ENCODE results near the gene NPR1.

NPR1 gene

DNA sequence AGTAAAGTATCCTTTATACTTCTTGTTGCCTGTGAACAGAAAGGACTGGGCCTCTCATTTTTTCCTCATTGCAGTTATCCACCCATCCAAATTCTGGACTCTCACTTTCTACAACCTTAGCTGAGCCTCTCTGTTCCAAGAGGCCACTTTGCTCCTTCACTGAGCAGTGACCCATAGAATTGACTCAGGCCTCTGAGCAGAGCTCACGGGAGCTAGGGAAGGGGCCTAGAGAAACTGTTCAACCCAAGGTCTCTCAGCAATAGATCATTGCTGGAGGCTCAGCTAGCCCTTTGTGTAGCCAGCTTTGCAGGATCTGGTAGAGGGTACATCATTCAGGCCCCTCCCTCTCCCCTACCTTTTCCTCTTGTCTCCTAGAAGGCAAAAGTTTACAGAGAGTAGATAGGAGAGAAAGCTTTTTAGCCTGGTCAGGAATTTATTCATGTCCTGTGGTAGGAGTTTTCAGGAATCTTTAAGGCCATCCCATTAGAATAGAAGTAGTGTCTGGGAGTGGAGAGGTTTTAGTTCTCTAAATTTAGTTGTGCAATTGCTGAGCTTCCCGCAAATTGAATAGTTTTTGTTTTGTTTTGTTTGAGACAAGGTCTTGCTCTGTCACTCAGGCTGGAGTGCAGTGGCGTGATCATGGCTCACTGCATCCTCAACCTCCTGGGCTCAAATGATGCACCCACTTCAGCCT, 56.1 kb downstream of the NPR1 start:
- Histone ChIP-seq H3K4me1 (ENCODE audit: insufficient read depth, low read length) (peaks cover 15% of the 10 kb centered on the region), H3K9ac (ENCODE audit: low read length) (no peak overlapping the region), H3K27ac (ENCODE audit: low read depth, low read length) (peak overlapping the region; percentile 78), H3K36me3 (ENCODE audit: insufficient read depth, low read length) (peaks cover 10% of the 10 kb centered on the region), H3K4me3 (ENCODE audit: low read depth in 1 of 2, low read length in 2 of 2) (no peak overlapping the region), H3K27me3 (ENCODE audit: control insufficient read depth in 1 of 2, insufficient read depth in 2 of 2, low read length in 2 of 2) (no peaks in the 10 kb centered on the region), H3K9me3 (ENCODE audit: low read length) (no peaks in the 10 kb centered on the region)

DNA sequence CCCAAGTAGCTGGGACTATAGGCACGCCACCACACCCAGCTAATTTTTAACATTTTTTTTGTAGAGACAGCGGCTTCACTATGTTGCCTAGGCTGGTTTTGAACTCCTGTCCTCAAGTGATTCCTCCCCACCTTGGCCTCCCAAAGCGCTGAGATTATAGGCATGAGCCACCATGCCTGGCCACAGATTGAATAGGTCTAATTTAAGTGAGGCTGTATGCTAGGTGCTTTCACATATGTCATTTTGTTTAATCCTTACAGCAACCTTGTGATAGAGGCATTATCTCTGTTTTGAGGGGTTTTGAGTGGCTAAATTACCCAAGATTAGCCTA, 56.6 kb downstream of the NPR1 start:
- H3K9ac ChIP-seq (ENCODE audit: low read length) = no peak overlapping the region
- no peak overlapping the region for H3K4me3 ChIP-seq (ENCODE audit: low read depth in 1 of 2, low read length in 2 of 2)

DNA sequence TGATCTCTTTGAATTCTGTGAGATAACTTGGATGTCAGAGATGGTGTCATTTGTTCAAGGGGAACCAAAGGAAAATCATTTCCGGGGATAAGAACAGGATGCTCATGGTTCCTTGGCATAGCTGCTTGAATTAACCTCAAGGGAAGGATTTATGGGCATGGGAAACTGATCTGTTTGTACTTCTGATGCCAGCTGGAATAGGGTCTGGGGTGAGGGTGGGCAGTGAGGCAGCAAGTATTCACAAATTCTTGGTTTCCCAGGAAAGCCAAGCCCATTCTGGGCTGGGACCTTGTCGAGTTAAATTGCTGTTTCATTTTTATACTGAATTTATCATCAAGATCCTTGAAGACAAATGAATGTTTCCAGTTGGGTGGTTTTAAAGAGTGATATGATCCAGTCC, 63.5 kb downstream of the NPR1 start:
- Histone ChIP-seq H3K27me3 (ENCODE audit: control insufficient read depth in 1 of 2, insufficient read depth in 2 of 2, low read length in 2 of 2) (no peaks in the 10 kb centered on the region), H3K9me3 (ENCODE audit: low read length) (no peaks in the 10 kb centered on the region), H3K36me3 (ENCODE audit: insufficient read depth, low read length) (peaks cover 52% of the 10 kb centered on the region), H3K4me1 (ENCODE audit: insufficient read depth, low read length) (no peaks in the 10 kb centered on the region), H3K9ac (ENCODE audit: low read length) (no peak overlapping the region), H3K27ac (ENCODE audit: low read depth, low read length) (no peak overlapping the region), H3K4me3 (ENCODE audit: low read depth in 1 of 2, low read length in 2 of 2) (no peak overlapping the region)

More for the DNA sequence above, 56.6 kb downstream of the NPR1 start:
- no peaks in the 10 kb centered on the region for H3K9me3 ChIP-seq (ENCODE audit: low read length)
- H3K27me3 ChIP-seq (ENCODE audit: control insufficient read depth in 1 of 2, insufficient read depth in 2 of 2, low read length in 2 of 2) = no peaks in the 10 kb centered on the region
- peaks cover 15% of the 10 kb centered on the region for H3K4me1 ChIP-seq (ENCODE audit: insufficient read depth, low read length)
- peaks cover 11% of the 10 kb centered on the region for H3K36me3 ChIP-seq (ENCODE audit: insufficient read depth, low read length)
- H3K27ac ChIP-seq (ENCODE audit: low read depth, low read length) = no peak overlapping the region

DNA sequence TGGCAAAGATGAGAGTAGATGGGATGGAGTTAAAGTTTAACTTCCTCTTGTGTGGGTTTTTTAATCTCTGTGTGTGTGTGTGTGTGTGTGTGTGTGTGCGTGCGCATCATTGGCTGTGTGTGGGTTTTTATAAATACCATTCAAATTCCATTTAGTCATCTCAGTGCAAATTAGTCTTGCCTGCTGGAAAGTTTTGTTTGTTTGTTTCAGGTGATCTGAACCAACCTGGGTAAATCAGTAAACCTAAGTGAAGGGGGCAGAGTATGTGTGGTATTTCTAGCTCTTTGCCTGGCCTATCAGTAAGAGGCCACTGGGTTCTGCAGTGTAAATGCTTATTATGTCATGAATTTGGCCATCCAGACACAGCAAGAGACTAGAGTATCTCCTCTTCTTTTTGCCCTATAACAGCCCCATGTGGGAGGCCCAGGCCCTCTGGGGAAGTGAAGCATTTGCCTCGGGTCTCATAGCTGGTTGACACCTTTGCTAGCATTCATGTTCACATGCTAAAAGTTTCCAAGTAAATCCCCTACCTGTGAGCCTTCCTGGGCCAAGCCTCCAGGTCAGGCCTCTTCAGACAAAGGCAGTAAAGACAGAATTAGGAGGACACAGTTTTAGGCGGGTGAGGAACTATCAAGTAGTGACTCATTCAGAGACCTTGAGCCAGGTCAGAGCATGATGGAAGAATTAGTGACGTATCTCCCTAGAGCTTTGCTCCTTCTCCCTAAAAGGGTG, 64.1 kb downstream of the NPR1 start:
- H3K36me3 ChIP-seq (ENCODE audit: insufficient read depth, low read length) = peaks cover 58% of the 10 kb centered on the region
- H3K4me3 ChIP-seq (ENCODE audit: low read depth in 1 of 2, low read length in 2 of 2) = no peak overlapping the region
- H3K9me3 ChIP-seq (ENCODE audit: low read length) = no peaks in the 10 kb centered on the region
- H3K27ac ChIP-seq (ENCODE audit: low read depth, low read length) = no peak overlapping the region
- H3K4me1 ChIP-seq (ENCODE audit: insufficient read depth, low read length) = no peaks in the 10 kb centered on the region
- no peak overlapping the region for H3K9ac ChIP-seq (ENCODE audit: low read length)
- no peaks in the 10 kb centered on the region for H3K27me3 ChIP-seq (ENCODE audit: control insufficient read depth in 1 of 2, insufficient read depth in 2 of 2, low read length in 2 of 2)

Data from muscle layer of colon (tissue), 2 donors.